B cell (primary cell): ENCODE measurements around the gene ARRDC1. TPM values are rescaled to one million over a fixed set of nuclear protein-coding genes. Genes with fewer than 3 reads are reported as not detected.

Experiments used
- ATAC-seq: fragments of 200-7000 bp; cut with Tn5 transposase; one replicate; pipeline ENCODE4 v1.10.0; 2021; ENCODE audit warnings: low read depth, mild to moderate bottlenecking, moderate number of reproducible peaks, moderate library complexity
- CTCF ChIA-PET: fragments of 350-600 bp; sonication (Branson Sonifier 250); formaldehyde crosslinking; loops from one replicate; lab custom pipeline; 2021; ENCODE audit warnings: antibody characterized with exemption, inconsistent platforms; lab: Charles Lee
- POLR2A ChIA-PET: fragments of 350-600 bp; sonication (Branson Sonifier 250); formaldehyde crosslinking; loops from one replicate; lab custom pipeline; 2021; ENCODE audit warnings: antibody characterized with exemption; lab: Charles Lee
- DNase-seq: peaks from one replicate; pipeline ENCODE4 v3.0.0; 2013
- H2AFZ ChIP-seq: 2 replicates; pipeline ENCODE4 v1.6.1; 2012; ENCODE audit warnings: mild to moderate bottlenecking, low read depth, low read length; ENCODE audit not compliant: insufficient read depth, poor library complexity, severe bottlenecking
- H3K27ac ChIP-seq, 2 donors: 1 replicate in 1 of 2; 2 replicates in 1 of 2; pipeline ENCODE4 v1.5.1; 2012 to 2013; ENCODE audit warnings: low read length in 2 of 2, mild to moderate bottlenecking in 2 of 2, moderate library complexity in 1 of 2
- H3K27me3 ChIP-seq, 4 experiments: fragments of 200-600 bp in 1 of 4; sonication (generic) in 1 of 4; replicated peaks in 1 of 4; 1 replicate in 2 of 4; 2 replicates in 2 of 4; pipeline versions ENCODE4 v1.6.1 to v1.7.0; 2013 to 2016; ENCODE audit warnings: low read length in 3 of 4, mild to moderate bottlenecking in 2 of 4, mixed read lengths in 1 of 4, moderate library complexity in 1 of 4; ENCODE audit not compliant: insufficient read depth in 4 of 4, control insufficient read depth in 3 of 4; ENCODE audit errors: control extremely low read depth in 1 of 4
- H3K36me3 ChIP-seq, 2 experiments: replicated peaks in 1 of 2; 1 replicate in 1 of 2; 2 replicates in 1 of 2; pipeline versions ENCODE4 v1.6.1 to v1.7.1; 2013; ENCODE audit warnings: low read length in 1 of 2; ENCODE audit not compliant: insufficient read depth in 2 of 2, control insufficient read depth in 1 of 2; ENCODE audit errors: control extremely low read depth in 1 of 2, extremely low read depth in 1 of 2
- H3K4me1 ChIP-seq, 2 donors: fragments of 200-600 bp in 1 of 2; sonication (generic) in 1 of 2; 1 replicate in 1 of 2; 2 replicates in 1 of 2; pipeline versions ENCODE4 v1.5.1 to v1.6.1; 2013 to 2017; ENCODE audit warnings: low read length in 2 of 2; ENCODE audit not compliant: control insufficient read depth in 2 of 2, insufficient read depth in 2 of 2
- H3K4me2 ChIP-seq: replicated peaks from 2 replicates; pipeline ENCODE3; 2012; ENCODE audit warnings: mild to moderate bottlenecking, low read depth, low read length; ENCODE audit not compliant: poor library complexity, severe bottlenecking
- H3K4me3 ChIP-seq, 5 experiments: fragments of 200-600 bp in 1 of 5; sonication (generic) in 1 of 5; 1 replicate in 3 of 5; 2 replicates in 2 of 5; pipeline versions ENCODE4 v1.5.1 to v1.7.0; 2011 to 2016; ENCODE audit warnings: low read length in 4 of 5, mild to moderate bottlenecking in 4 of 5, low read depth in 2 of 5, control low read depth in 1 of 5, moderate library complexity in 1 of 5; ENCODE audit not compliant: insufficient read depth in 1 of 5; ENCODE audit errors: control extremely low read depth in 1 of 5, extremely low read depth in 1 of 5
- H3K79me2 ChIP-seq: fragments of 200-600 bp; sonication (generic); one replicate; pipeline ENCODE4 v1.6.0; 2016; ENCODE audit warnings: low read length; ENCODE audit not compliant: control insufficient read depth, insufficient read depth
- H3K9ac ChIP-seq: fragments of 200-600 bp; sonication (generic); 2 replicates; pipeline ENCODE4 v1.6.1; 2017; ENCODE audit warnings: mild to moderate bottlenecking, low read length, moderate library complexity
- H3K9me3 ChIP-seq, 3 donors: one replicate each; pipeline versions ENCODE4 v1.6.1 to v1.7.1; 2013; ENCODE audit warnings: low read length in 2 of 3; ENCODE audit not compliant: control insufficient read depth in 2 of 3, insufficient read depth in 1 of 3; ENCODE audit errors: control extremely low read depth in 1 of 3
- H4K20me1 ChIP-seq: 2 replicates; pipeline ENCODE4 v1.6.0; 2012; ENCODE audit warnings: mild to moderate bottlenecking, low read length; ENCODE audit not compliant: insufficient read depth, control insufficient read depth, poor library complexity, severe bottlenecking
- H3K27ac Mint-ChIP-seq: one replicate; pipeline ENCODE4 v1.8.0; 2021; ENCODE audit warnings: mixed read lengths
- H3K27me3 Mint-ChIP-seq: one replicate; pipeline ENCODE4 v1.8.0; 2021; ENCODE audit warnings: mixed read lengths
- H3K4me1 Mint-ChIP-seq: one replicate; pipeline ENCODE4 v1.8.0; 2021; ENCODE audit warnings: mixed read lengths
- H3K4me3 Mint-ChIP-seq: one replicate; pipeline ENCODE4 v1.8.0; 2021; ENCODE audit warnings: mixed read lengths
- H3K9me3 Mint-ChIP-seq: one replicate; pipeline ENCODE4 v1.8.0; 2022; ENCODE audit warnings: mixed read lengths; ENCODE audit not compliant: insufficient read depth
- EZH2 ChIP-seq: IDR thresholded peaks from 2 replicates; pipeline ENCODE4 v1.6.1; 2012; ENCODE audit warnings: borderline replicate concordance, low read depth, mild to moderate bottlenecking, moderate library complexity, low read length; ENCODE audit not compliant: insufficient read depth, poor library complexity, severe bottlenecking
- whole genome bisulfite sequencing: methylation state at CpG from one replicate; pipeline ENCODE4 v1.1.5; 2013; ENCODE audit warnings: missing lambda C conversion rate; ENCODE audit not compliant: insufficient coverage; 5-methylcytosine and 5-hydroxymethylcytosine counted together
- intact Hi-C: fragments of 100-400 bp; cut with micrococcal nuclease; formaldehyde crosslinking; loops from one replicate; pipeline ENCODE4 v1.10.0; 2022
- polyA plus RNA-seq: library from polyadenylated mRNA; depleted of rRNA; stranded (reverse); fragments of >200 nt; gene quantifications from 2 replicates; pipeline ENCODE4 v1.2.3, GENCODE V29; 2012
- total RNA-seq, 2 donors: library from RNA; stranded (reverse); fragments of 120-200 nt in 1 of 2; gene quantifications; 1 replicate in 1 of 2; 2 replicates in 1 of 2; pipeline versions ENCODE4 v1.2.3 to v1.2.4, GENCODE V29; 2013 to 2022
- TF ChIP-seq, protein P1 (sequence below): fragments of 200-600 bp; IDR thresholded peaks from one replicate; pipeline ENCODE4 v1.8.0; 2022; ENCODE audit warnings: antibody characterized with exemption, mild to moderate bottlenecking

ARRDC1 gene
- total and polyA plus RNA-seq, 2 donors (not counting 1 experiment from before 2014, with no cell fraction given) = 89.2 to 227 TPM

DNA sequence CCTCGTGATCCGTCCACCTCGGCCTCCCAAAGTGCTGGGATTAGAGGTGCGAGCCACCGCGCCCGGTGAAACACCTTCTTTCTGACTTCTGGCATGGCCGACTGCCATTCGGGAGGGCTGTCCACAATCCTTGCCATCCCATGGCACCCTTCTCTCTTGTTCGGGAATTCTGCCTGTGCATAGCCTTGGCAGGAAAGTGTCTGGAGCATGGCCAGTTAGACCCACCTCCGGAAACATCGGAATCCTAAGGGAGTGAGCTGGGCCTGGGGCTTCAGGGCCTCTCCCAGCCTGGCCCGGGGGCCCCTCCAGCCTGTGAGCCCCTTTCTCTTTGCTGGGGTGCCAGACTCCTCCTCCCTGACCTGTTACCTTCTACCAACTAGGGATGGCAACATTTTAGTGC is 1.6 kb upstream of the ARRDC1 start:
- H3K9me3 ChIP-seq = no peaks in the 10 kb centered on the region
- no peaks in the 10 kb centered on the region for H3K27me3 ChIP-seq
- Mint-ChIP-seq H3K4me3 (peak overlapping the region; percentile 78), H3K4me1 (peaks cover 21% of the 10 kb centered on the region), H3K27me3 (no peaks in the 10 kb centered on the region), H3K27ac (no peak overlapping the region), H3K9me3 (no peaks in the 10 kb centered on the region)
- peaks cover 24% of the 10 kb centered on the region for H4K20me1 ChIP-seq
- ChIA-PET POLR2A (no interaction called here), CTCF (no interaction called here)
- H3K4me1 ChIP-seq = peaks cover 12 to 25% of the 10 kb centered on the region in 2 donors
- no peak overlapping the region for H3K4me3 ChIP-seq
- no peak for ATAC-seq
- no peak overlapping the region for H3K27ac ChIP-seq
- no peak for DNase-seq
- H2AFZ ChIP-seq = no peak overlapping the region
- WGBS = 98% methylated on average over 13 of the region's 13 CpGs
- H3K36me3 ChIP-seq = peaks cover 0 to 4% of the 10 kb centered on the region in 2 experiments
- peaks cover 30% of the 10 kb centered on the region for H3K79me2 ChIP-seq
- no peak overlapping the region for H3K4me2 ChIP-seq
- H3K9ac ChIP-seq = no peak overlapping the region
- intact Hi-C loops = loop anchor here (2.0 kb wide), 1 partner anchor 813 kb away; the partner anchor contains the start of gene TMEM141
- TF ChIP-seq, protein P1, sequence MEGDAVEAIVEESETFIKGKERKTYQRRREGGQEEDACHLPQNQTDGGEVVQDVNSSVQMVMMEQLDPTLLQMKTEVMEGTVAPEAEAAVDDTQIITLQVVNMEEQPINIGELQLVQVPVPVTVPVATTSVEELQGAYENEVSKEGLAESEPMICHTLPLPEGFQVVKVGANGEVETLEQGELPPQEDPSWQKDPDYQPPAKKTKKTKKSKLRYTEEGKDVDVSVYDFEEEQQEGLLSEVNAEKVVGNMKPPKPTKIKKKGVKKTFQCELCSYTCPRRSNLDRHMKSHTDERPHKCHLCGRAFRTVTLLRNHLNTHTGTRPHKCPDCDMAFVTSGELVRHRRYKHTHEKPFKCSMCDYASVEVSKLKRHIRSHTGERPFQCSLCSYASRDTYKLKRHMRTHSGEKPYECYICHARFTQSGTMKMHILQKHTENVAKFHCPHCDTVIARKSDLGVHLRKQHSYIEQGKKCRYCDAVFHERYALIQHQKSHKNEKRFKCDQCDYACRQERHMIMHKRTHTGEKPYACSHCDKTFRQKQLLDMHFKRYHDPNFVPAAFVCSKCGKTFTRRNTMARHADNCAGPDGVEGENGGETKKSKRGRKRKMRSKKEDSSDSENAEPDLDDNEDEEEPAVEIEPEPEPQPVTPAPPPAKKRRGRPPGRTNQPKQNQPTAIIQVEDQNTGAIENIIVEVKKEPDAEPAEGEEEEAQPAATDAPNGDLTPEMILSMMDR = no peak
- no peak for TF ChIP-seq EZH2

DNA sequence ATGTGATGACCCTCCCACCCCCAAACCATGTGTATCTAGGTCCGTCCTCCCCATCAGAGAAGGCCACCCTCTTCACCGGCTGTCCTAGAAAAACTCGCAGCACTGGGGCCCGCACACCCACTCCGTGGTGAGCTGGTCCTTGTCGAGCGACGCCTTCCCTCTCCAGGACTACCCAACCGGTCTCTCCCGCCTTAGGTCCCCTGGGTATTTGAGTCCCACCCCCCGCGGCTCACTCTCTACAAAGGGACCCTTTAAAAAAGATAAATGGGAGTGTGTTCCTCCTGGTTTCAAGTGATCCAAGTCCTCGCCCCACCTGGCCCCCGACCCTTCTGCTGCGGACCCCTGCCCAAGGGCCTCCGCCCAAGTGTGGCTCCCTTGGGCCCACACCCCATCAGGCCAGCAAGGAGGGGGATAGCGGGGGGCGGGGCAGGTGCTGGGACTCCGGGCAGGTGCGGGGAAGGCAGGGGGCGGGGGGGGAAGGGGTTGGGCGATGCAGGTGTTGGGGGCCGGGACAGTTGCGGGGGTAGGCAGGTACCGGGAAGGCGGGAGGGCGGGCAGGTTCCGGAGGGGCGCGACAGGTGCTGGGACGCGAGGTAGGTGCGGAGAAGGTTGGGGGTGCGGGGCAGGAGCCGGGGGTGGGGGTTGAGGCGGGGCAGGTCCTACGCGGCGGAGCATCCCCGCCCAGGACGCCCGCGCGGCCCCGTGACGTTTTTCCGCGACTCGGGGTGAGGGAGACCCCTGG is 970 bp upstream of the ARRDC1 start:
- Mint-ChIP-seq H3K27ac (no peak overlapping the region), H3K27me3 (no peaks in the 10 kb centered on the region), H3K9me3 (no peaks in the 10 kb centered on the region), H3K4me1 (peaks cover 21% of the 10 kb centered on the region), H3K4me3 (peak overlapping the region; percentile 78)
- intact Hi-C loops = loop anchor here (1.0 to 5.0 kb wide), 6 partner anchors 14 to 814 kb away; partner anchors contain the start of genes DPH7, MRPL41, RNF208 and TMEM141
- peak overlapping the region in 4 of 5 experiments; percentile 28 to 44 (median 42) for H3K4me3 ChIP-seq
- H3K36me3 ChIP-seq = peaks cover 0 to 4% of the 10 kb centered on the region in 2 experiments
- ChIA-PET CTCF (no interaction called here), POLR2A (interaction anchor here (0.6 to 1.1 kb wide), 4 partner anchors 13 to 364 kb away, joined by 4 to 7 read pairs (median 4); partner anchors contain the start of genes EHMT1, TUBB4B and ZMYND19)
- peak overlapping the region; percentile 1 for H2AFZ ChIP-seq
- DNase-seq (peak; percentile 50), ATAC-seq (no peak)
- H3K4me1 ChIP-seq = peaks cover 12 to 25% of the 10 kb centered on the region in 2 donors
- 17% methylated on average over 21 of the region's 49 CpGs for WGBS
- H3K27ac ChIP-seq = no peak overlapping the region
- H3K9ac ChIP-seq = peak overlapping the region; percentile 7
- H3K27me3 ChIP-seq = no peaks in the 10 kb centered on the region
- TF ChIP-seq EZH2 = no peak
- TF ChIP-seq, protein P1 = no peak
- H3K79me2 ChIP-seq = peaks cover 33% of the 10 kb centered on the region
- peak overlapping the region; percentile 67 for H3K4me2 ChIP-seq
- H3K9me3 ChIP-seq = no peaks in the 10 kb centered on the region
- H4K20me1 ChIP-seq = peaks cover 30% of the 10 kb centered on the region
